Smooth muscle cell (in vitro differentiated cells): ENCODE data around the gene VEGFB. TPM values are rescaled to one million over a fixed set of nuclear protein-coding genes. Genes with fewer than 3 reads are reported as not detected.

Source experiments
- DNase-seq: peaks from one replicate; lab custom pipeline; 2025; ENCODE audit not compliant: unreplicated experiment; lab: John Stamatoyannopoulos, UW
- H2AFZ ChIP-seq: fragments of 200-600 bp; sonication (generic); 2 replicates; pipeline ENCODE4 v1.6.0; 2016; ENCODE audit warnings: antibody characterized with exemption, low read depth, mild to moderate bottlenecking
- H3F3A ChIP-seq: fragments of 200-600 bp; sonication (generic); 2 replicates; pipeline ENCODE4 v1.6.0; 2017; ENCODE audit warnings: antibody characterized with exemption, low read depth
- H3K27ac ChIP-seq: fragments of 200-600 bp; sonication (generic); 2 replicates; pipeline ENCODE4 v1.5.1; 2016; ENCODE audit warnings: low read depth, mild to moderate bottlenecking
- H3K27me3 ChIP-seq: fragments of 200-600 bp; sonication (generic); 2 replicates; pipeline ENCODE4 v1.6.1; 2016; ENCODE audit warnings: low read depth, mild to moderate bottlenecking
- H3K36me3 ChIP-seq: fragments of 200-600 bp; sonication (generic); 2 replicates; pipeline ENCODE4 v1.5.1; 2016; ENCODE audit warnings: low read depth
- H3K4me1 ChIP-seq: fragments of 200-600 bp; sonication (generic); 2 replicates; pipeline ENCODE4 v1.5.1; 2016; ENCODE audit warnings: low read depth
- H3K4me2 ChIP-seq: fragments of 200-600 bp; sonication (generic); 2 replicates; pipeline ENCODE4 v1.6.0; 2016; ENCODE audit warnings: mild to moderate bottlenecking
- H3K4me3 ChIP-seq: fragments of 200-600 bp; sonication (generic); 2 replicates; pipeline ENCODE4 v1.5.1; 2016; ENCODE audit warnings: mild to moderate bottlenecking
- H3K79me2 ChIP-seq: fragments of 200-600 bp; sonication (generic); 2 replicates; pipeline ENCODE4 v1.6.0; 2016; ENCODE audit warnings: low read depth, mild to moderate bottlenecking
- H3K9ac ChIP-seq: fragments of 200-600 bp; sonication (generic); 2 replicates; pipeline ENCODE4 v1.6.0; 2016; ENCODE audit warnings: low read depth
- H3K9me3 ChIP-seq: fragments of 200-600 bp; sonication (generic); replicated peaks from 2 replicates; pipeline ENCODE4 v1.5.1; 2016; ENCODE audit warnings: low read depth
- H4K20me1 ChIP-seq: fragments of 200-600 bp; sonication (generic); 2 replicates; pipeline ENCODE4 v1.6.0; 2016; ENCODE audit warnings: low read depth
- CTCF ChIP-seq: fragments of 200-600 bp; sonication (generic); IDR thresholded peaks from 2 replicates; pipeline ENCODE4 v1.5.1; 2017; ENCODE audit warnings: borderline replicate concordance, mild to moderate bottlenecking, antibody characterized with exemption; ENCODE audit not compliant: insufficient read depth, poor library complexity, severe bottlenecking
- WGBS: methylation state at CpG from one replicate; pipeline ENCODE4 v1.1.7; 2016; ENCODE audit warnings: low lambda C conversion rate; 5-methylcytosine and 5-hydroxymethylcytosine counted together
- polyA plus RNA-seq: library from polyadenylated mRNA; unstranded; fragments of >200 nt; fragmentation: Nextera tagmentation; extraction: Ambion mirVana; gene quantifications from 2 replicates; pipeline ENCODE4 v1.2.1, GENCODE V29; 2016
- total RNA-seq: library from RNA; depleted of rRNA; stranded (reverse); fragments of >200 nt; gene quantifications from 2 replicates; pipeline ENCODE4 v1.2.3, GENCODE V29; 2014

VEGFB gene
- total and polyA plus RNA-seq, 2 experiments from 2014 or later, result 27.9 to 96.5 TPM

- Histone ChIP-seq H3K27ac (no peak overlapping the region), H3K4me1 (no peaks in the 10 kb centered on the region), H3K4me3 (no peak overlapping the region), H3K36me3 (peaks cover 25% of the 10 kb centered on the region), H3K27me3 (no peaks in the 10 kb centered on the region), H3F3A (no peaks in the 10 kb centered on the region), H2AFZ (no peak overlapping the region), H3K9ac (no peak overlapping the region), H3K4me2 (no peak overlapping the region), H3K9me3 (no peaks in the 10 kb centered on the region), H4K20me1 (peaks cover 17% of the 10 kb centered on the region), H3K79me2 (no peaks in the 10 kb centered on the region)
- no peak for TF ChIP-seq CTCF
- DNase-seq, result no peak
- 95% methylated on average over 3 of the region's 3 CpGs for WGBS
Measured at GRCh38 chr11:64201543-64201942, 32.8 kb upstream of the VEGFB start.

- Histone ChIP-seq H3K4me1 (no peaks in the 10 kb centered on the region), H3K9me3 (no peaks in the 10 kb centered on the region), H3K27me3 (no peaks in the 10 kb centered on the region), H3K27ac (no peak overlapping the region), H3K4me2 (no peak overlapping the region), H3F3A (no peaks in the 10 kb centered on the region), H2AFZ (no peak overlapping the region), H3K79me2 (no peaks in the 10 kb centered on the region), H3K36me3 (peaks cover 13% of the 10 kb centered on the region), H4K20me1 (peaks cover 5% of the 10 kb centered on the region), H3K4me3 (no peak overlapping the region), H3K9ac (no peak overlapping the region)
- WGBS, result 98% methylated on average over 9 of the region's 9 CpGs
- no peak for TF ChIP-seq CTCF
- DNase-seq, result no peak
Measured at GRCh38 chr11:64202992-64203391, 31.4 kb upstream of the VEGFB start.

- Histone ChIP-seq H3K9ac (no peak overlapping the region), H3K9me3 (no peaks in the 10 kb centered on the region), H3K27me3 (no peaks in the 10 kb centered on the region), H3K79me2 (no peaks in the 10 kb centered on the region), H3F3A (no peaks in the 10 kb centered on the region), H3K4me2 (no peak overlapping the region), H2AFZ (no peak overlapping the region), H3K4me1 (no peaks in the 10 kb centered on the region), H3K36me3 (peaks cover 13% of the 10 kb centered on the region), H4K20me1 (peaks cover 5% of the 10 kb centered on the region), H3K27ac (no peak overlapping the region), H3K4me3 (no peak overlapping the region)
- DNase-seq, result no peak
- no peak for TF ChIP-seq CTCF
- 97% methylated on average over 27 of the region's 27 CpGs for WGBS
Measured at GRCh38 chr11:64203421-64204079, 30.8 kb upstream of the VEGFB start.

GRCh38 chr11:64204080-64204440 lies 30.3 kb upstream of the VEGFB start:
- no peaks in the 10 kb centered on the region for H3K27me3 ChIP-seq
- DNase-seq, result no peak
- H3K9me3 ChIP-seq, result no peaks in the 10 kb centered on the region
- no peak overlapping the region for H3K9ac ChIP-seq
- H3K79me2 ChIP-seq, result no peaks in the 10 kb centered on the region
- H3F3A ChIP-seq, result no peaks in the 10 kb centered on the region
- H3K4me1 ChIP-seq, result no peaks in the 10 kb centered on the region
- H3K27ac ChIP-seq, result no peak overlapping the region
- 96% methylated on average over 16 of the region's 16 CpGs for WGBS
- no peak overlapping the region for H3K4me2 ChIP-seq
- no peak overlapping the region for H2AFZ ChIP-seq
- H4K20me1 ChIP-seq, result peaks cover 5% of the 10 kb centered on the region
- no peak for TF ChIP-seq CTCF
- peaks cover 13% of the 10 kb centered on the region for H3K36me3 ChIP-seq
- H3K4me3 ChIP-seq, result no peak overlapping the region
